ENCODE measurements around the gene UMAD1. TPM values are rescaled to one million over a fixed set of nuclear protein-coding genes. Genes with fewer than 3 reads are reported as not detected.

Gene UMAD1
- total RNA-seq, 2 donors from 2014 or later = 9.3 to 11.4 TPM

GRCh38 chr7:7761340-7761973 lies 120.9 kb downstream of the UMAD1 start:
- Mint-ChIP-seq H3K27me3 (no peaks in the 10 kb centered on the region), H3K4me1 (ENCODE audit: low read depth in 2 of 2) (peaks cover 32 to 45% of the 10 kb centered on the region in 2 donors), H3K27ac (peak overlapping the region; percentile 59 to 70), H3K9me3 (no peaks in the 10 kb centered on the region), H3K4me3 (peak overlapping the region; percentile 90), H3K36me3 (no peaks in the 10 kb centered on the region)
- DNase-seq (ENCODE audit: low spot score) = no peak
- no peak for ATAC-seq

GRCh38 chr7:7761974-7762779 lies 121.6 kb downstream of the UMAD1 start:
- DNase-seq (ENCODE audit: low spot score) = no peak
- Mint-ChIP-seq H3K4me1 (ENCODE audit: low read depth in 2 of 2) (peaks cover 28 to 41% of the 10 kb centered on the region in 2 donors), H3K9me3 (no peaks in the 10 kb centered on the region), H3K36me3 (no peaks in the 10 kb centered on the region), H3K4me3 (peak overlapping the region; percentile 90), H3K27ac (peak overlapping the region; percentile 59 to 70), H3K27me3 (no peaks in the 10 kb centered on the region)
- peak; percentile 87 to 88 for ATAC-seq

- no peak for ATAC-seq
Observed at GRCh38 chr7:7764520-7765396, 124.2 kb downstream of the UMAD1 start.

DNA sequence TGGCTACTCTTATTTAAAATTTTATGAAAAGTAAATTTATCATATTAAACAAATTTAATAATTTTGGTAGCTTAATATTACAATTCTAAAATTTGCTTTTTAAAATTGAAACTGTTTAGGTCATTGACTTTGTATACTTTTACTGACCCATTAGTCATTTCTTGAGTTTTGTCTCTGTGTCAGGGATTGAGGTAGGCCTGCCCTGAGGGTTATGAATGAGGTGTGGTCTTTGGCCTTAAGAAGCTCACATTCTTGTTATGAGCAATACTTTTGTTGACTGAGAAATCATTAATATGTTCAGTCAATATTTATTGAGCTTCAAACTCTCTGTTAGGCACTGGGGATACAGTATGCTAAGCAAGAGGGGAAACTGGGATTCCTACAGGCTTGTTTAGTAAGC lies 124.9 kb downstream of the UMAD1 start:
- Mint-ChIP-seq H3K4me3 (no peak overlapping the region), H3K36me3 (no peaks in the 10 kb centered on the region), H3K27me3 (no peaks in the 10 kb centered on the region), H3K4me1 (ENCODE audit: low read depth in 2 of 2) (peaks cover 26 to 42% of the 10 kb centered on the region in 2 donors), H3K27ac (peak overlapping the region in 1 of 2 donors; percentile 11), H3K9me3 (no peaks in the 10 kb centered on the region)
- DNase-seq (ENCODE audit: low spot score) = no peak
- peak in 1 of 2 donors; percentile 51 for ATAC-seq

More at GRCh38 chr7:7764520-7765396, 124.2 kb downstream of the UMAD1 start:
- Mint-ChIP-seq H3K4me1 (ENCODE audit: low read depth in 2 of 2) (peaks cover 28 to 41% of the 10 kb centered on the region in 2 donors), H3K27ac (peak overlapping the region in 1 of 2 donors; percentile 11), H3K9me3 (no peaks in the 10 kb centered on the region), H3K36me3 (no peaks in the 10 kb centered on the region), H3K4me3 (no peak overlapping the region), H3K27me3 (no peaks in the 10 kb centered on the region)
- DNase-seq (ENCODE audit: low spot score) = no peak

- no peak for ATAC-seq
- Mint-ChIP-seq H3K4me1 (ENCODE audit: low read depth in 2 of 2) (peaks cover 19 to 34% of the 10 kb centered on the region in 2 donors), H3K27me3 (no peaks in the 10 kb centered on the region), H3K36me3 (no peaks in the 10 kb centered on the region), H3K9me3 (no peaks in the 10 kb centered on the region), H3K4me3 (no peak overlapping the region), H3K27ac (no peak overlapping the region)
- DNase-seq (ENCODE audit: low spot score) = no peak
Observed at GRCh38 chr7:7766671-7767070, 126.1 kb downstream of the UMAD1 start.

GRCh38 chr7:7768977-7769709 lies 128.6 kb downstream of the UMAD1 start:
- no peaks in the 10 kb centered on the region for H3K36me3 Mint-ChIP-seq
- no peak for ATAC-seq

GRCh38 chr7:7769710-7770627 lies 129.4 kb downstream of the UMAD1 start:
- ATAC-seq (no peak), DNase-seq (ENCODE audit: low spot score) (no peak)
- no peak overlapping the region for H3K27ac Mint-ChIP-seq
- peaks cover 7 to 25% of the 10 kb centered on the region in 2 donors for H3K4me1 Mint-ChIP-seq (ENCODE audit: low read depth in 2 of 2)
- H3K36me3 Mint-ChIP-seq = no peaks in the 10 kb centered on the region
- no peaks in the 10 kb centered on the region for H3K27me3 Mint-ChIP-seq
- H3K4me3 Mint-ChIP-seq = no peak overlapping the region
- H3K9me3 Mint-ChIP-seq = no peaks in the 10 kb centered on the region

More at GRCh38 chr7:7768977-7769709, 128.6 kb downstream of the UMAD1 start:
- no peak for DNase-seq (ENCODE audit: low spot score)
- Mint-ChIP-seq H3K27ac (no peak overlapping the region), H3K9me3 (no peaks in the 10 kb centered on the region), H3K4me1 (ENCODE audit: low read depth in 2 of 2) (peaks cover 11 to 26% of the 10 kb centered on the region in 2 donors), H3K27me3 (no peaks in the 10 kb centered on the region), H3K4me3 (no peak overlapping the region)

- Mint-ChIP-seq H3K27ac (no peak overlapping the region), H3K9me3 (no peaks in the 10 kb centered on the region)
- ATAC-seq = no peak
Observed at GRCh38 chr7:7771452-7771851, 130.9 kb downstream of the UMAD1 start.

GRCh38 chr7:7772397-7772821 lies 131.9 kb downstream of the UMAD1 start:
- Mint-ChIP-seq H3K27me3 (no peaks in the 10 kb centered on the region), H3K27ac (no peak overlapping the region), H3K4me1 (ENCODE audit: low read depth in 2 of 2) (peaks cover 5 to 22% of the 10 kb centered on the region in 2 donors), H3K36me3 (no peaks in the 10 kb centered on the region), H3K9me3 (no peaks in the 10 kb centered on the region), H3K4me3 (peak overlapping the region; percentile 4)
- DNase-seq (ENCODE audit: low spot score) (no peak), ATAC-seq (peak in 1 of 2 donors; percentile 58)

More at GRCh38 chr7:7771452-7771851, 130.9 kb downstream of the UMAD1 start:
- Mint-ChIP-seq H3K4me1 (ENCODE audit: low read depth in 2 of 2) (peaks cover 5 to 22% of the 10 kb centered on the region in 2 donors), H3K36me3 (no peaks in the 10 kb centered on the region), H3K4me3 (no peak overlapping the region), H3K27me3 (no peaks in the 10 kb centered on the region)
- no peak for DNase-seq (ENCODE audit: low spot score)

GRCh38 chr7:7773334-7774309 lies 133.1 kb downstream of the UMAD1 start:
- Mint-ChIP-seq H3K9me3 (no peaks in the 10 kb centered on the region), H3K36me3 (no peaks in the 10 kb centered on the region), H3K4me3 (no peak overlapping the region), H3K27me3 (no peaks in the 10 kb centered on the region), H3K4me1 (ENCODE audit: low read depth in 2 of 2) (peaks cover 7 to 22% of the 10 kb centered on the region in 2 donors), H3K27ac (no peak overlapping the region)
- ATAC-seq = no peak
- DNase-seq (ENCODE audit: low spot score) = no peak

GRCh38 chr7:7779888-7780287 lies 139.3 kb downstream of the UMAD1 start:
- Mint-ChIP-seq H3K27me3 (no peaks in the 10 kb centered on the region), H3K36me3 (no peaks in the 10 kb centered on the region), H3K4me1 (ENCODE audit: low read depth in 2 of 2) (peaks cover 15 to 17% of the 10 kb centered on the region in 2 donors), H3K27ac (no peak overlapping the region), H3K9me3 (no peaks in the 10 kb centered on the region), H3K4me3 (no peak overlapping the region)
- DNase-seq (ENCODE audit: low spot score) (no peak), ATAC-seq (no peak)

Measured in natural killer cell treated with Interleukin-12 subunit alpha and Interleukin-12 subunit beta and Interleukin-15 and Interleukin-18, amount 100 ng/mL, for 72 hours (primary cell).